SU-DHL-6 (cell line): Measurements from ENCODE around the gene PIGT.

Source experiments
- H2AFZ ChIP-seq: fragments of 200-600 bp; sonication (generic); 2 replicates; pipeline ENCODE4 v1.6.1; 2014; ENCODE audit warnings: low read depth, mild to moderate bottlenecking, moderate library complexity, mixed read lengths, antibody characterized with exemption, low read length; ENCODE audit not compliant: severe bottlenecking
- H3F3A ChIP-seq: fragments of 200-600 bp; shearing (Covaris generic); 2 replicates; pipeline ENCODE4 v1.6.0; 2016; ENCODE audit warnings: antibody characterized with exemption, mild to moderate bottlenecking; ENCODE audit not compliant: insufficient read depth
- H3K27ac ChIP-seq: fragments of 200-600 bp; sonication (generic); 2 replicates; pipeline ENCODE4 v1.5.1; 2016; ENCODE audit warnings: low read depth, mild to moderate bottlenecking, low read length, moderate library complexity, mixed read lengths
- H3K27me3 ChIP-seq: fragments of 200-600 bp; sonication (generic), shearing (Covaris generic); 2 replicates; pipeline ENCODE4 v1.6.0; 2014; ENCODE audit warnings: mild to moderate bottlenecking, low read length
- H3K36me3 ChIP-seq: fragments of 200-600 bp; sonication (generic); 2 replicates; pipeline ENCODE4 v1.6.1; 2014; ENCODE audit warnings: mild to moderate bottlenecking, low read length, mixed read lengths
- H3K4me2 ChIP-seq: fragments of 300-600, 200-600 bp; shearing (Covaris generic), sonication (generic); 2 replicates; pipeline ENCODE4 v1.6.0; 2014; ENCODE audit warnings: low read length, low read depth, mild to moderate bottlenecking; ENCODE audit not compliant: poor library complexity, severe bottlenecking
- H3K4me3 ChIP-seq: fragments of 200-600 bp; sonication (generic); 2 replicates; pipeline ENCODE4 v1.5.1; 2014; ENCODE audit warnings: antibody characterized with exemption, low read length, mild to moderate bottlenecking, mixed read lengths; ENCODE audit not compliant: insufficient read depth, poor library complexity, severe bottlenecking
- H3K79me2 ChIP-seq: fragments of 200-600 bp; sonication (generic); 2 replicates; pipeline ENCODE4 v1.6.1; 2014; ENCODE audit warnings: mild to moderate bottlenecking, low read length, moderate library complexity; ENCODE audit not compliant: insufficient read depth
- H3K9ac ChIP-seq: fragments of 200-600 bp; sonication (generic); 2 replicates; pipeline ENCODE4 v1.7.0; 2014; ENCODE audit warnings: mild to moderate bottlenecking, low read length
- H3K9me2 ChIP-seq: fragments of 200-600 bp; sonication (generic); replicated peaks from 2 replicates; pipeline ENCODE4 v1.6.1; 2014; ENCODE audit warnings: low read length; ENCODE audit not compliant: insufficient read depth
- H3K9me3 ChIP-seq: fragments of 200-600 bp; sonication (generic); 2 replicates; pipeline ENCODE4 v1.6.1; 2014; ENCODE audit warnings: low read length, mixed read lengths; ENCODE audit not compliant: insufficient read depth
- H4K20me1 ChIP-seq: fragments of 200-600 bp; sonication (generic); 2 replicates; pipeline ENCODE4 v1.6.1; 2014; ENCODE audit warnings: low read depth, mild to moderate bottlenecking, antibody characterized with exemption, low read length, moderate library complexity, mixed read lengths
- EZH2phosphoT487 ChIP-seq: fragments of 200-600 bp; sonication (generic), shearing (Covaris generic); conservative IDR thresholded peaks from 2 replicates; pipeline ENCODE4 v1.6.1; 2018; ENCODE audit warnings: mild to moderate bottlenecking, antibody characterized with exemption, low read length, moderate library complexity, mixed read lengths
- TF ChIP-seq, protein P1 (sequence below): fragments of 200-600 bp; sonication (generic); IDR thresholded peaks from one replicate; pipeline ENCODE4 v1.5.1; 2017; ENCODE audit warnings: antibody characterized with exemption, mild to moderate bottlenecking, low read length, moderate library complexity; ENCODE audit not compliant: insufficient read depth, poor library complexity, severe bottlenecking

The PIGT gene

DNA sequence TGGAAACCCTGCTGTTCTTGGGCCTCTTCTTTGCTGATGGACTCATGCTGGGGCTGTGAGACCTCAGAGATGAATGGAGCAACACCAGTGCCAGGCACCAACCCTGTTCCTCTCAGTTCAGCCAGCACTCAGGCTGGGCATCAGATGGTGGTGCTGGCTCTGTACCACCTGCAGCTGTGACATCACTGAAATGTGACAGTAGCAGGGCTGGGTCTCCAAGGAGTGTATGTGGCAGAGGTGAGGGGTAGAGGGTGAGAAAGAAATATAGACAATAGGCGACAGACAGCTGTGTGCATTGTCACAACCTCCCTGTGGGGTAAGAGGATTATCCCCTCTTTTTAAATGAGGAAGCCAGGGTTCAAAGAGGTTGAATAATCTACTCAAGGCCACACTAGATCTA is 37.8 kb upstream of the PIGT start, which contains the start of gene TP53TG5:
Gene TP53TG5, minus strand, starts transcription at position 135 of the 400 bp plus-strand sequence. Its CDS starts 89 bp downstream, at position 46.
- H3K27me3 ChIP-seq, result no peaks in the 10 kb centered on the region
- no peak within 1 kb of the TSS for H3K4me3 ChIP-seq
- TF ChIP-seq, protein P1, sequence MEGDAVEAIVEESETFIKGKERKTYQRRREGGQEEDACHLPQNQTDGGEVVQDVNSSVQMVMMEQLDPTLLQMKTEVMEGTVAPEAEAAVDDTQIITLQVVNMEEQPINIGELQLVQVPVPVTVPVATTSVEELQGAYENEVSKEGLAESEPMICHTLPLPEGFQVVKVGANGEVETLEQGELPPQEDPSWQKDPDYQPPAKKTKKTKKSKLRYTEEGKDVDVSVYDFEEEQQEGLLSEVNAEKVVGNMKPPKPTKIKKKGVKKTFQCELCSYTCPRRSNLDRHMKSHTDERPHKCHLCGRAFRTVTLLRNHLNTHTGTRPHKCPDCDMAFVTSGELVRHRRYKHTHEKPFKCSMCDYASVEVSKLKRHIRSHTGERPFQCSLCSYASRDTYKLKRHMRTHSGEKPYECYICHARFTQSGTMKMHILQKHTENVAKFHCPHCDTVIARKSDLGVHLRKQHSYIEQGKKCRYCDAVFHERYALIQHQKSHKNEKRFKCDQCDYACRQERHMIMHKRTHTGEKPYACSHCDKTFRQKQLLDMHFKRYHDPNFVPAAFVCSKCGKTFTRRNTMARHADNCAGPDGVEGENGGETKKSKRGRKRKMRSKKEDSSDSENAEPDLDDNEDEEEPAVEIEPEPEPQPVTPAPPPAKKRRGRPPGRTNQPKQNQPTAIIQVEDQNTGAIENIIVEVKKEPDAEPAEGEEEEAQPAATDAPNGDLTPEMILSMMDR, result no peak
- no peak for TF ChIP-seq EZH2phosphoT487
- no peak within 1 kb of the TSS for H3K27ac ChIP-seq
- H3F3A ChIP-seq, result no peaks in the 10 kb centered on the region
- no peaks in the 10 kb centered on the region for H3K79me2 ChIP-seq
- H3K9me2 ChIP-seq, result no peaks in the 10 kb centered on the region
- no peaks in the 10 kb centered on the region for H3K9me3 ChIP-seq
- no peaks in the 10 kb centered on the region for H3K36me3 ChIP-seq
- no peak within 1 kb of the TSS for H3K4me2 ChIP-seq
- no peak within 1 kb of the TSS for H3K9ac ChIP-seq
- H4K20me1 ChIP-seq, result no peaks in the 10 kb centered on the region
- H2AFZ ChIP-seq, result no peak within 1 kb of the TSS

DNA sequence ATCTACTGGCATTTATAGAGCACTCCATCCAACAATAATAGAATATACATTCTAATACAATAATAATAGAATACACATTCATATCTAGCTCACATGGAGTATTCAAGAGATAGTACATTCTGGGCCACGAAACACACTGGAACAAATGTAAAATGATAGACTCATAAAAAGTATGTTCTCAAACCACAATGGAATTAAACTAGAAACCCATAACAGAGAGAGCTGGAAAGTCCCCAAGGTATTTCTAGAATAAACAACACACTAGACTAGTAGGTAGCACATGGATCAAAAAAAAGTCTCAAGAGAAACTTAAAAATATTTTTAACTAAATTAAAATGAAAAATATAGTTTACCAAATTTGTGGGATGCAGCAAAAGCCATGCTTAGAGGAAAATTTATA is 28.7 kb upstream of the PIGT start:
- Histone ChIP-seq H3F3A (no peaks in the 10 kb centered on the region), H2AFZ (no peak overlapping the region), H3K9me2 (no peaks in the 10 kb centered on the region), H3K27ac (no peak overlapping the region), H3K4me3 (no peak overlapping the region), H4K20me1 (no peaks in the 10 kb centered on the region), H3K9ac (no peak overlapping the region), H3K27me3 (no peaks in the 10 kb centered on the region), H3K4me2 (no peak overlapping the region), H3K36me3 (no peaks in the 10 kb centered on the region), H3K9me3 (no peaks in the 10 kb centered on the region), H3K79me2 (no peaks in the 10 kb centered on the region)
- no peak for TF ChIP-seq EZH2phosphoT487

DNA sequence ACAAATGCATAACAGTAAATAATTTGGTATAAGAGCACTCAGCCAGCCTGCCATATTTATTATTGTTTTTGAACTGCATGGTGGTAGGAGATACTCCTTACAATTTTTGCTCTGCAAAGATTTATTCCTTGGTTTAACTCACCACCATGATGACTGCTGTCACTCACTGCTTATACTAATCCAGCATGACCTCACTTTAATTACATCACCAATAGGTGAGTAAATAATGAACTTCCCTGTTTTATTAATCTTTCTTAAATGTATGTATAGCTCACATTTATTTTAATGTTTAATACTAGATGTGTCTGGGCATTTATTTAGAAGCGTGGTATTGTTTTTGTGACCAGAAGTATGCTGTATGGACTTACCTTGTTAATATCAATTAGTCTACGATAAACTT is 25.0 kb upstream of the PIGT start:
- no peaks in the 10 kb centered on the region for H4K20me1 ChIP-seq
- no peaks in the 10 kb centered on the region for H3K27me3 ChIP-seq
- no peak overlapping the region for H3K9ac ChIP-seq
- no peak overlapping the region for H3K27ac ChIP-seq
- TF ChIP-seq EZH2phosphoT487, result no peak
- TF ChIP-seq, protein P1, result no peak
- H3K4me3 ChIP-seq, result no peak overlapping the region
- no peaks in the 10 kb centered on the region for H3K9me3 ChIP-seq
- H3K36me3 ChIP-seq, result no peaks in the 10 kb centered on the region
- H3K79me2 ChIP-seq, result no peaks in the 10 kb centered on the region
- H3K9me2 ChIP-seq, result no peaks in the 10 kb centered on the region
- H3K4me2 ChIP-seq, result no peak overlapping the region
- H3F3A ChIP-seq, result no peaks in the 10 kb centered on the region
- H2AFZ ChIP-seq, result no peak overlapping the region

DNA sequence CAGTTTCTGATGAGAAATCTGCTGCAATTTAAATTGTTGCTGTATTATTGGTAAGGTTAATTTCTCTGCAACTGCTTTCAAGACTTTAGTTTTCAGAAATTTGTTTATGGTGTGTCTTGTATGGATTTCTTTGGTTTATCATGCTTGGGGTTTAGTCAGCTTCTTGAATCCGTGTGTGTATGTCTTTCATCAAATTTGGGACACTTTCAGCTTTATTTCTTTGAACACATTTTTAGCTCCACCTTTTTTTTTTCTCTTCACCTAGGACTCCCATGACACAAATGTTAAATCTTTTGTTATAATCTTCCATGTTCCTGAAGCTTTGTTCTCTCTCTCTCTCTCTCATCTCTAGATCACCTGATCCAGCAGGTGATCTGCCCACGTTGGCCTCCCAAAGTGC is 24.4 kb upstream of the PIGT start:
- no peaks in the 10 kb centered on the region for H4K20me1 ChIP-seq
- no peaks in the 10 kb centered on the region for H3K79me2 ChIP-seq
- H2AFZ ChIP-seq, result no peak overlapping the region
- no peaks in the 10 kb centered on the region for H3F3A ChIP-seq
- no peaks in the 10 kb centered on the region for H3K36me3 ChIP-seq
- H3K4me3 ChIP-seq, result no peak overlapping the region
- TF ChIP-seq, protein P1, result no peak
- TF ChIP-seq EZH2phosphoT487, result no peak
- H3K9me2 ChIP-seq, result no peaks in the 10 kb centered on the region
- H3K27me3 ChIP-seq, result no peaks in the 10 kb centered on the region
- no peak overlapping the region for H3K4me2 ChIP-seq
- no peak overlapping the region for H3K9ac ChIP-seq
- no peak overlapping the region for H3K27ac ChIP-seq
- no peaks in the 10 kb centered on the region for H3K9me3 ChIP-seq
